SW480 (cell line): ENCODE results near the gene TENT5C.

ENCODE experiments used
- DNase-seq: peaks from one replicate; pipeline ENCODE4 v3.0.0-alpha.2; 2016; ENCODE audit warnings: low spot score

The TENT5C gene

GRCh38 chr1:117592155-117592554 lies 13.7 kb upstream of the TENT5C start:
- no peak for DNase-seq

- DNase-seq: no peak
Measured at GRCh38 chr1:117594261-117594990, 11.4 kb upstream of the TENT5C start.

GRCh38 chr1:117596023-117596720 lies 9.7 kb upstream of the TENT5C start:
- DNase-seq: no peak

GRCh38 chr1:117598489-117598888 lies 7.4 kb upstream of the TENT5C start:
- DNase-seq: no peak

GRCh38 chr1:117599286-117600221 lies 6.3 kb upstream of the TENT5C start:
- no peak for DNase-seq

DNA sequence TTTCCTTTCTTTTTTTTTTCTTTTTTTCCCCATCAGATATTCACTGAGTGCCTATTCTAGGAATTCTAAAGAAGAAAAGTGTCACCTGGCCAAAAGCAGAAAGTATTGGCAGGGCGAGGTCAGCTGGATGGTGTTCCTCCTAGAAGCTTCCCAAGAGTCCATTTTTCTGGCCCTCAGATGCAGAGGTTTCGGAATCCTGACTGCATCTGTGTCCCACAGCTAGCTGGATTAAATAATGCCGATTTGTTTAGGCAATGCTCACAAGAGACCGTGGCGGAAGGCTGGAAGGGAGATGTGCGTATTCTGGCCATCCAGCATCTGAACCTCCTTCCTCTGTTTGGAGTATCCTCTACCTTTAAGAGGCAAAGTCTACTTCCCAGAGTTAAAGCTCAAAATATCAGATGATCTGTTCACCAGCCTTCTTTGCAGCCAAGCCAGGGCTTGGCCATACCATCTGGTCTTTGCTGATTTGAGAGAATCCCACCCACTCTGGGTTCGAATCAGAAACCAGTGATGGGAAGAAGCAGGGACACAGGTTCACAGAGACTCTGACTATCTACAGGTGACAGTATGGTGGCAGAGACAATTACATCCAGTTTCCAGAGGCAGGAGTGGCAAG lies 5.4 kb upstream of the TENT5C start:
- no peak for DNase-seq

DNA sequence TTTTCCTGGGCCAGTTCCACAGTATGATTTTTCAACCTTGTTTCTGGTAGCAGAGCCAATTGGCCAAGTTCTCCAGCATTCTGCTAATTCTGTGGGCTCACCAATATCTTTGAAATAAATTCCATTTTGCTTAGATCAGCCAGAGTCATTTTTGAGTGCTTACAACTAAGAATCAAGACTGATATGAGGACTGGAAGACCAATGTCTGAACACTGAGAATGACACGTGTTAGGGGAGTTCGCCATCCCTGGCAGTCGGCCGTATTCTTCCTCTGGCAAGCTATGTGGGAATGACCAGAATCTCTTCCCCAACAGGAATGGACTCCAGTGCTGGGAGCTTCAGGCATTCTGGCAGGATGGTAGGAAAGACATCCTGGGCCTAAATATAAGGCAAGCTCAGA lies 4.9 kb upstream of the TENT5C start:
- no peak for DNase-seq

DNA sequence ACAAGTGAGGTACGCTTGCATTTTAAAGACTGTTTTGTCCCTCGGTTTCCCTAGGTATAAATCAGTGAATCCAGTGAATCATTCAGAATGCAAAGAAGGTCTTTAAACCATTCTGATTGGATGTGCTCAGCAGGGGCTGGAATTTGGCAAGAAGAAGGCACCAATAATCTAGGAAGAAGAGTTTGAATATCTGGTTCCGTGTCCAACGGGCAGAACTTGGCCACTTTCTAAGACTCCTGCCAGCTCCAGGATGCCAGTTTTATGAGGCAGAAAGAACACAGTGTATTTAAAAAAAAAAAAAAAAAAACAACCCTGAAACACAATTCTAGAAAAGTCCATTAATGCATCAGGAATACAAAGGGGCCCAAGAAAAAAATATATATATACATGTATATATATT lies 3.0 kb upstream of the TENT5C start:
- no peak for DNase-seq

DNA sequence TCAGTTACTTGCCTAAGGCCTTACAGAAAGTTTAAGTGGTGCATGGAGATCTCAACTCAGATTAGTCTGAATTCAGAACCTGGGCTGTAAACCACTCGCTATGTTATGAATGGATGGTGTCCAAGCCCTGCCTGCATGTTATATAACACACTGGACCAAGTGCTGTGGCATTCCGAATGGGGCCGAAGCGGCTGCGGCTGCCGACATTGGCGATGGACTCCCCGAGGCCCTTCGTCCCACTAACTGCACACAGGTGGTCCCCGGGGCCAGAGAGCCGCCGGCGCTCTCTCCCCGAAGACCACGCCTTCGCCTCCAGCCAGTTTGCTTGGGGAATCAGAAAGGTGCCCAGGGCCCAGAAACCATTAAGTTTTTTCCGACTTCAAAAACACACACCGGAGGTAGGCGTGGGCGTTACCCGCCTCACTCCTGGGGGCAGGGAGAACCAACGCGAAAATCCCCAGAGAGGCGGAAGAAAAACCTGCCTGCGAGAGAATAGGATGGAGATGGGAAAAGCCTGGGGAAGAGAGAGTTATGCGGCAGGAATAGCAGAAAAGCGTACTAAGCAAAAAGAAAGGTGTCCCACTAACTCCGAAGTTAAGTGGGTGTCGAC lies 579 bp upstream of the TENT5C start:
- DNase-seq: no peak

GRCh38 chr1:117606649-117607430 lies 992 bp downstream of the TENT5C start:
- peak; percentile 16 for DNase-seq

GRCh38 chr1:117607471-117607870 lies 1.6 kb downstream of the TENT5C start:
- DNase-seq: no peak

DNA sequence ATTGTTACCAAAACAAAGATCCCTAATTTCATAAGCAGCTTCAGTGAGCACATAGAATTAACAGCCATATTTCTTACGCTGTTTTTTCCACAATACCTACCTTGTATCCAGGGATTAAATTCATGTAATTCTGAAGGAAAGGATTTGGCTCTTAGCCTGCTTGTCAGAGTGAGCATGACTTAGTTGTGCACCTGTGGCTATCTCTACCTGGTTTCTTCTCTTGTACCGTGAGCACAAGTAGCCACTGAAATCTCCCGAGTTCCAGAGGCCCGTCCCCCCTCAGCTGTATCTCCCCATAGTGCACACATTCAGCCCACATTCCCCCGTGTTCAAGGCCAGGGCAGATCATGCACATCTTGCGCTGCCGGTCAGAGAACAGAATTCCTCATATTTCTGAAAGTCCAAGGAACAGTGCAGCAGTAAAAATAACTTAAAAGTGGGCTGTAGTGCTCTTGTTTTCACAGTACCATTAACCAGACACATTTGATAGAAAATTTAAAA lies 2.3 kb downstream of the TENT5C start:
- no peak for DNase-seq

DNA sequence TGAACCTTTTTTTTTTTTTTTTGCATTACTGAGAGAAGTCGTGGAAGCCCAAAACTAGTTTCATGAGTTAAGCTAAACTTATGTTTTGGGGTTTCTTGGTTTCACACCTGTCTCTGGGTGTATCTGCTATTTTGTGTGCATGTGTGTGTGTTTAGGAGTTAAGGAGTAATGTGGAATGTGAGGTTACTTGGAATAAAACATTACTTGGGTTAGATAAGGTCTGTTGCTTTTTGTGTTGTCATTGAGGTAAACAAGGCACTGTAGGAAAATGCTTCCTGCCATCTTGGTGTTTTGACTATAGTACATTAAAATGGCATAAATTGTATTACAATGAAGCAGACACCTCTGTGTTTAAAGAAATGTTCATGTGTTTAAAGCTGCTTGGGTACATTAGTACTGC lies 2.9 kb downstream of the TENT5C start:
- DNase-seq: no peak

DNA sequence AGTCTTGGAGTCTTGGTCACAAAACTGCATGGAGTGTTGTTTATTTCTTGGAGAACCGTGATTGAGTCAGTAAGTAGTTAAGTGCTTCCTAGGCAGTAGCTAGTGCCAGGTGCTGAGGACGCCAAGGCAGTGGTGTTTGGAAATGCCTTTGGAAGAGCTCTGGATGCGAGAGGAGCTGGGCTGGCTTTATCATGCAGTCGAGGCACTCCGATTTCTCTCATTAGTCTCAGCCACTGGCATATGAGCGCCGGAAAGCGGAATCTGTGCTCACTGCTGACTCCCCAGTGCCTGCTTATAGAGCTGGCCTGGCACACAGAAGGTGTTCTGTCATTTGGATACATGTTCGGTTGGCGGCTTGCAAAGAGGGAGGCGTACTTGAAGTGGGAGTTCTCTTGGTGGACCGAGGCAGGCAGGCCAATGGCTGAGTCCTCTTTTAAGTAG lies 3.6 kb downstream of the TENT5C start:
- DNase-seq: no peak

GRCh38 chr1:117610036-117610435 lies 4.2 kb downstream of the TENT5C start:
- DNase-seq: no peak

GRCh38 chr1:117611121-117611601 lies 5.3 kb downstream of the TENT5C start:
- no peak for DNase-seq

GRCh38 chr1:117611894-117612483 lies 6.1 kb downstream of the TENT5C start:
- DNase-seq: no peak

GRCh38 chr1:117612517-117613248 lies 6.8 kb downstream of the TENT5C start:
- no peak for DNase-seq

DNA sequence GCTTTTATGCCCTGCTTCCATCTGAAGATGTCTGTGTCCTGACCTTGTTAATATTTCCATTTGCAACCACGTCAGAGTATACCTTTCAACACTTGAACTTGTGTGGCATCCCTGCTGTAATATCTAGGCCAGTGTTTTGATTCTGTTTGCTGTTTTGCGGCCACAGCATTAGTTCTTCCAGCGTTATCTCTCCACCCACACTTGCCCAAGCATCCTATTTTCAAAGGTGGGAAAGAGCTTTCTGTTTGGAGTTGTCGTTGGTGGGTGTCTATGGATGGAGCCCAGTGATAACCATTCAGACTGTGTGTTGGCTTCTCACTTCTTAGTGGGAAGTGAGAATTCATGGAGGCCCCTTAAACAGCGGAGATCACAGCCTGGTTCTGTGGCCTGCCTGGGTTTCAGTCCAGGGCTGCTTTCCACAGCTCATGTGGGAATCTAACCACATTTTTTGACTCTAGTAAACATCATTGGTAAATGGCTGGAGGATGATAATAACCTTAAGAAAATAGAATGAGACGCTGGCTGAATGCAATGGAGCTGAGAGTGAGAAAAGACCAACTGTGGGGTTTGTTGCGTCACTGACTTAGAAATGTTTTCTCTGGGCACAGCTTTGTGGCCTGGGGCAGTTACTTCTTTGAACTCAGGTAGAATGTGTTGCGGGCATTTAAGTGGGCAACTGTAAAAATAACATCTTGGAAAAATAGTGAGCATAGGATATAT lies 7.6 kb downstream of the TENT5C start:
- DNase-seq: no peak
